GM19043 (cell line): ENCODE data around the gene FRMD4A.

Experiments
- ATAC-seq: cut with Tn5 transposase; IDR thresholded peaks from one replicate; pipeline ENCODE4 v1.9.1; 2021; ENCODE audit warnings: low read depth; ENCODE audit not compliant: unreplicated experiment

FRMD4A gene

GRCh38 chr10:13673156-13673555 lies 657.6 kb downstream of the FRMD4A start:
- ATAC-seq, result no peak

- ATAC-seq, result no peak
These were observed 658.2 kb downstream of the FRMD4A start for GRCh38 chr10:13672548-13672947.

- no peak for ATAC-seq
These were observed 658.8 kb downstream of the FRMD4A start for GRCh38 chr10:13671904-13672303.

GRCh38 chr10:13670311-13670710 lies 660.4 kb downstream of the FRMD4A start:
- ATAC-seq, result no peak

GRCh38 chr10:13669901-13670300 lies 660.8 kb downstream of the FRMD4A start:
- ATAC-seq, result no peak

GRCh38 chr10:13669182-13669855 lies 661.4 kb downstream of the FRMD4A start:
- no peak for ATAC-seq

GRCh38 chr10:13668126-13668525 lies 662.6 kb downstream of the FRMD4A start:
- ATAC-seq, result no peak

- ATAC-seq, result no peak
These were observed 665.0 kb downstream of the FRMD4A start for GRCh38 chr10:13665516-13666262.

GRCh38 chr10:13661256-13661655 lies 669.5 kb downstream of the FRMD4A start:
- no peak for ATAC-seq

- ATAC-seq, result no peak
These were observed 670.2 kb downstream of the FRMD4A start for GRCh38 chr10:13660551-13660920.

GRCh38 chr10:13659887-13660550 lies 670.7 kb downstream of the FRMD4A start:
- ATAC-seq, result no peak

GRCh38 chr10:13658871-13659685 lies 671.6 kb downstream of the FRMD4A start:
- no peak for ATAC-seq

- no peak for ATAC-seq
These were observed 672.5 kb downstream of the FRMD4A start for GRCh38 chr10:13658264-13658663.

GRCh38 chr10:13657101-13657680 lies 673.5 kb downstream of the FRMD4A start:
- ATAC-seq, result no peak

GRCh38 chr10:13656337-13657100 lies 674.2 kb downstream of the FRMD4A start:
- ATAC-seq, result no peak

- ATAC-seq, result no peak
These were observed 675.9 kb downstream of the FRMD4A start for GRCh38 chr10:13654846-13655245.

GRCh38 chr10:13654118-13654830 lies 676.5 kb downstream of the FRMD4A start:
- ATAC-seq, result no peak

- no peak for ATAC-seq
These were observed 677.9 kb downstream of the FRMD4A start for GRCh38 chr10:13652860-13653259.
